SK-N-SH treated with all-trans-retinoic acid at 6 μM for 48 hours (cell line): ENCODE results near the gene NEK7.

Experiments
- ARNTL ChIP-seq: fragments of 450-650 bp; formaldehyde crosslinking; IDR thresholded peaks from 2 replicates; pipeline ENCODE4 v1.5.0; 2020; ENCODE audit warnings: low read depth, mild to moderate bottlenecking, moderate library complexity, borderline replicate concordance
- BACH2 ChIP-seq: fragments of 250-450 bp; sonication (Bioruptor Pico); IDR thresholded peaks from 2 replicates; pipeline ENCODE4 v1.9.0; 2021; ENCODE audit warnings: mild to moderate bottlenecking, borderline replicate concordance
- OSR1 ChIP-seq: fragments of 250-450 bp; sonication (Bioruptor Pico); IDR thresholded peaks from 2 replicates; pipeline ENCODE4 v1.8.0; 2022; ENCODE audit warnings: moderate library complexity, mild to moderate bottlenecking, inconsistent platforms
- RARB ChIP-seq: fragments of 250-450 bp; sonication (Bioruptor Pico); IDR thresholded peaks from 2 replicates; pipeline ENCODE4 v1.8.0; 2021; ENCODE audit warnings: mild to moderate bottlenecking, moderate library complexity
- ZC3H10 ChIP-seq: fragments of 250-450 bp; sonication (Bioruptor Pico); IDR thresholded peaks from 2 replicates; pipeline ENCODE4 v1.5.1; 2021; ENCODE audit warnings: mild to moderate bottlenecking, moderate library complexity
- ZFP30 ChIP-seq: fragments of 450-650 bp; formaldehyde crosslinking; IDR thresholded peaks from 2 replicates; pipeline ENCODE4 v1.5.0; 2022; ENCODE audit warnings: mild to moderate bottlenecking, moderate library complexity
- ZNF8 ChIP-seq: fragments of 450-650 bp; formaldehyde crosslinking; IDR thresholded peaks from 2 replicates; pipeline ENCODE4 v1.5.0; 2020; ENCODE audit warnings: mild to moderate bottlenecking, moderate library complexity
- TF ChIP-seq, protein P1 (sequence below): fragments of 250-450 bp; sonication (Bioruptor Pico); IDR thresholded peaks from 2 replicates; pipeline ENCODE4 v1.8.0; 2020; ENCODE audit warnings: mild to moderate bottlenecking, moderate library complexity, borderline replicate concordance
- TF ChIP-seq, protein P2 (sequence below): fragments of 250-450 bp; sonication (Bioruptor Pico); IDR thresholded peaks from 2 replicates; pipeline ENCODE4 v1.5.0; 2020; ENCODE audit warnings: mild to moderate bottlenecking, moderate library complexity

DNA sequence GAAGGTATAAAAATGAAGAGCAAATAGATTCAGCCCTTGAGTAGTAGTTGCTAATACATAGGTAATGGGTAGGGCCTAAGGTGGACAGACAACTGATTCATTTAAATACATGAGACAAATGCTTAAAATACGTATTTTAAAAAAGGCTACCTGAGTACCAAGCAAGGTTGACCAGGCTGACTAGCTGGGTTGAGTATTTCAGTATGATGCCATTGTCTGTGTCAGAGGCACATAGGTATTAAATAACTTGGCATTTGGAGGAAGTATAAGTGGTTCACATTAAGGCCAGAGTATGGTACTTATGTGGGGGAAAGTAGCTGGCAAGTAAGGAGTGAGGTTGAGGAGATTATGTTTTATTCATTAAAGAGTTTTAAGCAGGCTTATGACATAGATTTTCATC is 19.4 kb downstream of the NEK7 start:
- TF ChIP-seq, protein P1, sequence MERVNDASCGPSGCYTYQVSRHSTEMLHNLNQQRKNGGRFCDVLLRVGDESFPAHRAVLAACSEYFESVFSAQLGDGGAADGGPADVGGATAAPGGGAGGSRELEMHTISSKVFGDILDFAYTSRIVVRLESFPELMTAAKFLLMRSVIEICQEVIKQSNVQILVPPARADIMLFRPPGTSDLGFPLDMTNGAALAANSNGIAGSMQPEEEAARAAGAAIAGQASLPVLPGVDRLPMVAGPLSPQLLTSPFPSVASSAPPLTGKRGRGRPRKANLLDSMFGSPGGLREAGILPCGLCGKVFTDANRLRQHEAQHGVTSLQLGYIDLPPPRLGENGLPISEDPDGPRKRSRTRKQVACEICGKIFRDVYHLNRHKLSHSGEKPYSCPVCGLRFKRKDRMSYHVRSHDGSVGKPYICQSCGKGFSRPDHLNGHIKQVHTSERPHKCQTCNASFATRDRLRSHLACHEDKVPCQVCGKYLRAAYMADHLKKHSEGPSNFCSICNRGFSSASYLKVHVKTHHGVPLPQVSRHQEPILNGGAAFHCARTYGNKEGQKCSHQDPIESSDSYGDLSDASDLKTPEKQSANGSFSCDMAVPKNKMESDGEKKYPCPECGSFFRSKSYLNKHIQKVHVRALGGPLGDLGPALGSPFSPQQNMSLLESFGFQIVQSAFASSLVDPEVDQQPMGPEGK (CRISPR knock-in tag), result no peak
- no peak for TF ChIP-seq ZC3H10
- TF ChIP-seq, protein P2, sequence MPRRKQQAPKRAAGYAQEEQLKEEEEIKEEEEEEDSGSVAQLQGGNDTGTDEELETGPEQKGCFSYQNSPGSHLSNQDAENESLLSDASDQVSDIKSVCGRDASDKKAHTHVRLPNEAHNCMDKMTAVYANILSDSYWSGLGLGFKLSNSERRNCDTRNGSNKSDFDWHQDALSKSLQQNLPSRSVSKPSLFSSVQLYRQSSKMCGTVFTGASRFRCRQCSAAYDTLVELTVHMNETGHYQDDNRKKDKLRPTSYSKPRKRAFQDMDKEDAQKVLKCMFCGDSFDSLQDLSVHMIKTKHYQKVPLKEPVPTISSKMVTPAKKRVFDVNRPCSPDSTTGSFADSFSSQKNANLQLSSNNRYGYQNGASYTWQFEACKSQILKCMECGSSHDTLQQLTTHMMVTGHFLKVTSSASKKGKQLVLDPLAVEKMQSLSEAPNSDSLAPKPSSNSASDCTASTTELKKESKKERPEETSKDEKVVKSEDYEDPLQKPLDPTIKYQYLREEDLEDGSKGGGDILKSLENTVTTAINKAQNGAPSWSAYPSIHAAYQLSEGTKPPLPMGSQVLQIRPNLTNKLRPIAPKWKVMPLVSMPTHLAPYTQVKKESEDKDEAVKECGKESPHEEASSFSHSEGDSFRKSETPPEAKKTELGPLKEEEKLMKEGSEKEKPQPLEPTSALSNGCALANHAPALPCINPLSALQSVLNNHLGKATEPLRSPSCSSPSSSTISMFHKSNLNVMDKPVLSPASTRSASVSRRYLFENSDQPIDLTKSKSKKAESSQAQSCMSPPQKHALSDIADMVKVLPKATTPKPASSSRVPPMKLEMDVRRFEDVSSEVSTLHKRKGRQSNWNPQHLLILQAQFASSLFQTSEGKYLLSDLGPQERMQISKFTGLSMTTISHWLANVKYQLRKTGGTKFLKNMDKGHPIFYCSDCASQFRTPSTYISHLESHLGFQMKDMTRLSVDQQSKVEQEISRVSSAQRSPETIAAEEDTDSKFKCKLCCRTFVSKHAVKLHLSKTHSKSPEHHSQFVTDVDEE (CRISPR knock-in tag), result no peak
- no peak for TF ChIP-seq BACH2 (CRISPR knock-in tag)
- TF ChIP-seq OSR1 (CRISPR knock-in tag), result no peak
- no peak for TF ChIP-seq ZNF8 (CRISPR knock-in tag)
- no peak for TF ChIP-seq RARB (CRISPR knock-in tag)
- no peak for TF ChIP-seq ZFP30 (CRISPR knock-in tag)
- TF ChIP-seq ARNTL (CRISPR knock-in tag), result no peak
